Fibroblast of lung (primary cell): ENCODE measurements around the gene WDR90. TPM values are rescaled to one million over a fixed set of nuclear protein-coding genes. Genes with fewer than 3 reads are reported as not detected.

ENCODE experiments used
- DNase-seq, 2 donors: peaks; one replicate each; pipeline versions ENCODE4 v3.0.0 to v3.0.0-alpha.2; 2010; ENCODE audit warnings: low read depth in 2 of 2
- H2AFZ ChIP-seq: 2 replicates; pipeline ENCODE4 v1.5.1; 2012; ENCODE audit warnings: low read length, control low read depth, inconsistent platforms
- H3K27ac ChIP-seq: 2 replicates; pipeline ENCODE4 v1.5.1; 2011; ENCODE audit warnings: low read length, control low read depth; ENCODE audit not compliant: insufficient read depth
- H3K27me3 ChIP-seq: 2 replicates; pipeline ENCODE4 v1.5.1; 2011; ENCODE audit warnings: mild to moderate bottlenecking, low read length; ENCODE audit not compliant: control insufficient read depth, insufficient read depth
- H3K36me3 ChIP-seq: 2 replicates; pipeline ENCODE4 v1.5.1; 2011; ENCODE audit warnings: low read length; ENCODE audit not compliant: control insufficient read depth, insufficient read depth
- H3K4me1 ChIP-seq: 2 replicates; pipeline ENCODE4 v1.5.1; 2011; ENCODE audit warnings: low read length; ENCODE audit not compliant: control insufficient read depth, insufficient read depth; ENCODE audit errors: extremely low read depth
- H3K4me2 ChIP-seq: 2 replicates; pipeline ENCODE4 v1.5.1; 2011; ENCODE audit warnings: low read length, control low read depth; ENCODE audit not compliant: insufficient read depth; ENCODE audit errors: extremely low read depth
- H3K4me3 ChIP-seq, 4 experiments: fragments of 200-600 bp in 1 of 4; sonication (generic) in 1 of 4; replicated peaks in 1 of 4; 2 replicates each; pipeline ENCODE4 v1.5.1; 2011 to 2016; ENCODE audit warnings: low read length in 4 of 4, low read depth in 3 of 4, mild to moderate bottlenecking in 3 of 4, control low read depth in 2 of 4, inconsistent platforms in 1 of 4, mixed read lengths in 1 of 4; ENCODE audit not compliant: insufficient read depth in 1 of 4; ENCODE audit errors: control extremely low read depth in 1 of 4
- H3K79me2 ChIP-seq: 2 replicates; pipeline ENCODE4 v1.5.1; 2012; ENCODE audit warnings: mild to moderate bottlenecking, low read length, inconsistent platforms; ENCODE audit not compliant: control insufficient read depth, insufficient read depth
- H3K9ac ChIP-seq: 2 replicates; pipeline ENCODE4 v1.5.1; 2011; ENCODE audit warnings: mild to moderate bottlenecking, low read length, control low read depth; ENCODE audit not compliant: insufficient read depth
- H3K9me3 ChIP-seq: 2 replicates; pipeline ENCODE4 v1.5.1; 2012; ENCODE audit warnings: low read depth, low read length; ENCODE audit not compliant: control insufficient read depth, insufficient read depth
- H4K20me1 ChIP-seq: 2 replicates; pipeline ENCODE4 v1.5.1; 2011; ENCODE audit warnings: low read length; ENCODE audit not compliant: control insufficient read depth, insufficient read depth; ENCODE audit errors: extremely low read depth
- EZH2 ChIP-seq: IDR thresholded peaks from 2 replicates; pipeline ENCODE4 v1.5.1; 2012; ENCODE audit warnings: low read length, control low read depth, mild to moderate bottlenecking; ENCODE audit errors: missing control alignments
- polyA plus RNA-seq, 2 donors: library from polyadenylated mRNA; depleted of rRNA in 1 of 2; stranded (reverse) in 1 of 2; unstranded in 1 of 2; fragments of >200 nt; gene quantifications; 2 replicates each; pipeline ENCODE4 v1.2.1, GENCODE V29; 2011 to 2012; ENCODE audit warnings: missing spikeins in 1 of 2
- total RNA-seq: library from RNA; depleted of rRNA; stranded (reverse); fragments of >200 nt; gene quantifications from 2 replicates; pipeline ENCODE4 v1.2.1, GENCODE V29; 2014
- TF ChIP-seq, protein P1 (sequence below), 2 donors: IDR thresholded peaks in 1 of 2; conservative IDR thresholded peaks in 1 of 2; 1 replicate in 1 of 2; 2 replicates in 1 of 2; pipeline ENCODE4 v1.5.1; 2011 to 2012; ENCODE audit warnings: low read length in 2 of 2, control low read depth in 1 of 2, inconsistent platforms in 1 of 2, low read depth in 1 of 2, mild to moderate bottlenecking in 1 of 2

WDR90 gene
- total and polyA plus RNA-seq, 2 donors (not counting 1 experiment from before 2014, with no cell fraction given), result 2.9 to 4.8 TPM

- Histone ChIP-seq H3K27me3 (no peaks in the 10 kb centered on the region), H3K79me2 (peaks cover 38% of the 10 kb centered on the region), H3K9me3 (no peaks in the 10 kb centered on the region), H2AFZ (no peak overlapping the region), H4K20me1 (no peaks in the 10 kb centered on the region), H3K9ac (no peak overlapping the region), H3K36me3 (peaks cover 38% of the 10 kb centered on the region), H3K27ac (no peak overlapping the region), H3K4me1 (peaks cover 21% of the 10 kb centered on the region), H3K4me2 (no peak overlapping the region), H3K4me3 (no peak overlapping the region)
- TF ChIP-seq, protein P1, sequence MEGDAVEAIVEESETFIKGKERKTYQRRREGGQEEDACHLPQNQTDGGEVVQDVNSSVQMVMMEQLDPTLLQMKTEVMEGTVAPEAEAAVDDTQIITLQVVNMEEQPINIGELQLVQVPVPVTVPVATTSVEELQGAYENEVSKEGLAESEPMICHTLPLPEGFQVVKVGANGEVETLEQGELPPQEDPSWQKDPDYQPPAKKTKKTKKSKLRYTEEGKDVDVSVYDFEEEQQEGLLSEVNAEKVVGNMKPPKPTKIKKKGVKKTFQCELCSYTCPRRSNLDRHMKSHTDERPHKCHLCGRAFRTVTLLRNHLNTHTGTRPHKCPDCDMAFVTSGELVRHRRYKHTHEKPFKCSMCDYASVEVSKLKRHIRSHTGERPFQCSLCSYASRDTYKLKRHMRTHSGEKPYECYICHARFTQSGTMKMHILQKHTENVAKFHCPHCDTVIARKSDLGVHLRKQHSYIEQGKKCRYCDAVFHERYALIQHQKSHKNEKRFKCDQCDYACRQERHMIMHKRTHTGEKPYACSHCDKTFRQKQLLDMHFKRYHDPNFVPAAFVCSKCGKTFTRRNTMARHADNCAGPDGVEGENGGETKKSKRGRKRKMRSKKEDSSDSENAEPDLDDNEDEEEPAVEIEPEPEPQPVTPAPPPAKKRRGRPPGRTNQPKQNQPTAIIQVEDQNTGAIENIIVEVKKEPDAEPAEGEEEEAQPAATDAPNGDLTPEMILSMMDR (conservative IDR thresholded peaks at IDR 0.05 in 1 of 2, IDR thresholded peaks at IDR 0.05 in 1 of 2; ENCODE audit: low read depth in 1 of 2, low read length in 2 of 2), result no peak
- no peak for TF ChIP-seq EZH2
- DNase-seq, result no peak
Measured at GRCh38 chr16:684961-685696, 36.0 kb downstream of the WDR90 start.

DNA sequence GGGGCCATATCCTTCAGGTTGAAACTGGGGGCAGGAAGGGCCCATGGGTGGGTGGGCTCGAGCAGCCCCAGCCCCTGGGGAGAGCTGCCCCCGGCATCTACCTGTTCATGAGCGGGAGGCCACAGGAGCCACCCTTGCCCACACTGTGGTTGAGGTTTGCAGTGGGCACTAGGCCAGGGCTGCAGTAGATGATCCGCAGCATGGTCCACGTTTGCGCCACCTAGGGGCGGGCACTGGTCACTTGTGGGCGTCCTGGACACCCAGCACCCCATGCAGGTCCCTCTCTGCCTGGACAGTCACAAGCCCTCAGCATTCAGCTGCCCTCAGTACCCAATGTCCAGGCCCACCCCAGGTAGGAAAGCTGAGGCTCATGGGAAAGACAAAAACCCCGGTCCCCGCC lies 36.8 kb downstream of the WDR90 start:
- no peak overlapping the region for H3K4me2 ChIP-seq
- TF ChIP-seq, protein P1 (conservative IDR thresholded peaks at IDR 0.05 in 1 of 2, IDR thresholded peaks at IDR 0.05 in 1 of 2; ENCODE audit: low read depth in 1 of 2, low read length in 2 of 2), result peak; percentile 23 to 49
- no peak for TF ChIP-seq EZH2
- no peak overlapping the region for H2AFZ ChIP-seq
- H3K27me3 ChIP-seq, result no peaks in the 10 kb centered on the region
- H4K20me1 ChIP-seq, result no peaks in the 10 kb centered on the region
- H3K79me2 ChIP-seq, result peaks cover 35% of the 10 kb centered on the region
- H3K9ac ChIP-seq, result no peak overlapping the region
- H3K4me3 ChIP-seq, result no peak overlapping the region
- peak; percentile 26 to 30 for DNase-seq
- H3K9me3 ChIP-seq, result no peaks in the 10 kb centered on the region
- peaks cover 20% of the 10 kb centered on the region for H3K4me1 ChIP-seq
- no peak overlapping the region for H3K27ac ChIP-seq
- peaks cover 38% of the 10 kb centered on the region for H3K36me3 ChIP-seq

DNA sequence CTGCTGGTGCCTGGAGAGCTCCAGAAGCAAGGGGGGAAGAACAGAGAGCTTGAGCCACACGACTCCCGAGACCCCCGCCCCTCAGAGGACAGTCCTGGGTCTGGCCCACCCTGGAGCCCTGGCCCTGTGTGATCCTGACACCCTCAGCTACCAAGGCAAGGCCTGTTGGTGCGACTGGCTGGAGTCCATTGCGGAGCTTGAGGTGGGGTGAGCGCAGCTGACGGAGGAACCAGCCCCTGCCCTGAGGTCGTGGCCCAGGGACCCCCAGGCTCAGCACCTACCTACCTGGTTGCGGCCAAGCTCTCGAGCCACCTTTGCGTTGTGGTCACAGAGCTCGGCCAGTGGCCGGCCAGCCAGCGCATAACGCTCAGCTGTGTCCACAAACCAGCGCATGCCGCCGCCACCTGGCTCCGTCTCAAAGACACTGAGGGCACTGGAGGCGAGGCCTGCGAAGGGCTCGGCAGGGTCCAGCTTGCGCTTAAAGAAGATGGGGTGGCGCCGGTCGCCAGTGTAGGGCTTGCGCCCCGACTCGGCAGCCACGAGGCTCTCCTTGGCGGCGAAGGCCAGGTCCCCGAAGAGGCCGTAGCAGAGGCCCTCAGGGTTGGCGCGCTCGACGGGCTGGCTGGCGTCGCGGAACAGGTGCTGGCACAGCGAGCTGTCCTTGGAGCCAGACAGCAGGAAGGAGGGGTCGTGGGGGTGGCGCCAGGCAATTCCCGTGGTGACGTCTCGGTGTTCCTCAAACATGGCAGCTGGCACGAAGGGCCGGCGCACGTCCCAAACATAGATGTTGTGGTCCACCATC lies 37.5 kb downstream of the WDR90 start:
- H3K9ac ChIP-seq, result no peak overlapping the region
- TF ChIP-seq, protein P1 (conservative IDR thresholded peaks at IDR 0.05 in 1 of 2, IDR thresholded peaks at IDR 0.05 in 1 of 2; ENCODE audit: low read depth in 1 of 2, low read length in 2 of 2), result no peak
- TF ChIP-seq EZH2, result no peak
- H3K4me1 ChIP-seq, result peaks cover 14% of the 10 kb centered on the region
- H4K20me1 ChIP-seq, result no peaks in the 10 kb centered on the region
- peaks cover 28% of the 10 kb centered on the region for H3K79me2 ChIP-seq
- H2AFZ ChIP-seq, result no peak overlapping the region
- H3K27ac ChIP-seq, result no peak overlapping the region
- no peak overlapping the region for H3K4me3 ChIP-seq
- H3K27me3 ChIP-seq, result no peaks in the 10 kb centered on the region
- no peaks in the 10 kb centered on the region for H3K9me3 ChIP-seq
- no peak overlapping the region for H3K4me2 ChIP-seq
- no peak for DNase-seq
- H3K36me3 ChIP-seq, result peaks cover 35% of the 10 kb centered on the region
